Fibroblast of villous mesenchyme (primary cell): ENCODE data around the gene ERBB4. TPM values are rescaled to one million over a fixed set of nuclear protein-coding genes. Genes with fewer than 3 reads are reported as not detected.

Experiments used
- DNase-seq: peaks from one replicate; pipeline ENCODE4 v3.0.0-alpha.2; 2010; ENCODE audit warnings: low read depth
- H3K4me3 ChIP-seq: 2 replicates; pipeline ENCODE4 v1.5.1; 2011; ENCODE audit warnings: low read depth, mild to moderate bottlenecking, low read length
- total RNA-seq: library from RNA; depleted of rRNA; stranded (reverse); fragments of >200 nt; gene quantifications from 2 replicates; pipeline ENCODE4 v1.2.3, GENCODE V29; 2012
- TF ChIP-seq, protein P1 (sequence below): IDR thresholded peaks from 2 replicates; pipeline ENCODE4 v1.5.1; 2012; ENCODE audit warnings: low read depth, mild to moderate bottlenecking, low read length; ENCODE audit not compliant: insufficient read depth

The ERBB4 gene
- total RNA-seq, 1 donor: under 0.01 TPM

DNA sequence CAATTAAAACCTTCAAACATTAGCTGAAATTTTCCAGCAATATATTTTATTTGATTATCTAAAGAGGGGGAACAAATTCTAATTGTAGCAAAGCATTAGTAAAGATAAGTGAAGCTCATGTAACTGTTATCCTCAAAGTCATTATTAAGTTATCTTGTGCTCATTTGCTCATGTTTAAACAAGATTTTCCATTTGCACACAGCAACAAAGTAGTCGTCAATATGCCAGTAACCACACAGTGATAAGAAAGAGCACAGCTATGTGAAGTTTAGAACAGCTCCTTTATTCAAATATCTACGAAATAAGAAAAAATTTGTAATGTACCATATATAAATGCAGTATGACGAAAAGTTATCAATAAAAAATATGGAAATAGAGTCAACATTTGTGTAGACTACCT is 159.5 kb downstream of the ERBB4 start:
- TF ChIP-seq, protein P1, sequence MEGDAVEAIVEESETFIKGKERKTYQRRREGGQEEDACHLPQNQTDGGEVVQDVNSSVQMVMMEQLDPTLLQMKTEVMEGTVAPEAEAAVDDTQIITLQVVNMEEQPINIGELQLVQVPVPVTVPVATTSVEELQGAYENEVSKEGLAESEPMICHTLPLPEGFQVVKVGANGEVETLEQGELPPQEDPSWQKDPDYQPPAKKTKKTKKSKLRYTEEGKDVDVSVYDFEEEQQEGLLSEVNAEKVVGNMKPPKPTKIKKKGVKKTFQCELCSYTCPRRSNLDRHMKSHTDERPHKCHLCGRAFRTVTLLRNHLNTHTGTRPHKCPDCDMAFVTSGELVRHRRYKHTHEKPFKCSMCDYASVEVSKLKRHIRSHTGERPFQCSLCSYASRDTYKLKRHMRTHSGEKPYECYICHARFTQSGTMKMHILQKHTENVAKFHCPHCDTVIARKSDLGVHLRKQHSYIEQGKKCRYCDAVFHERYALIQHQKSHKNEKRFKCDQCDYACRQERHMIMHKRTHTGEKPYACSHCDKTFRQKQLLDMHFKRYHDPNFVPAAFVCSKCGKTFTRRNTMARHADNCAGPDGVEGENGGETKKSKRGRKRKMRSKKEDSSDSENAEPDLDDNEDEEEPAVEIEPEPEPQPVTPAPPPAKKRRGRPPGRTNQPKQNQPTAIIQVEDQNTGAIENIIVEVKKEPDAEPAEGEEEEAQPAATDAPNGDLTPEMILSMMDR: no peak
- no peak overlapping the region for H3K4me3 ChIP-seq
- DNase-seq: no peak

DNA sequence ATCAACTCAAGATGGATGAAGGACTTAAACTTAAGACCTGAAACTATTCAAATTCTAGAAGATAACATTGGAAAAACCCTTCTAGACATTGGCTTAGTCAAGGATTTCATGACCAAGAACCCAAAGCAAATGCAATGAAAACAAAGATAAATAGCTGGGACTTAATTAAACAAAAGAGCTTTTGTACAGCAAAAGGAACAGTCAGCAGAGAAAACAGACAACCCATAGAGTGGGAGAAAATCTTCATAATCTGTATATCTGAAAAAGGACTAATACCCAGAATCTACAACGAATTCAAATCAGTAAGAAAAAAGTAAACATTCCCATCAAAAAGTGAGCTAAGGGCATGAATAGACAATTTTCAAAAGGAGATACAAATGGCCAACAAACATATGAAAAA is 171.2 kb downstream of the ERBB4 start:
- TF ChIP-seq, protein P1: no peak
- no peak for DNase-seq
- H3K4me3 ChIP-seq: no peak overlapping the region

DNA sequence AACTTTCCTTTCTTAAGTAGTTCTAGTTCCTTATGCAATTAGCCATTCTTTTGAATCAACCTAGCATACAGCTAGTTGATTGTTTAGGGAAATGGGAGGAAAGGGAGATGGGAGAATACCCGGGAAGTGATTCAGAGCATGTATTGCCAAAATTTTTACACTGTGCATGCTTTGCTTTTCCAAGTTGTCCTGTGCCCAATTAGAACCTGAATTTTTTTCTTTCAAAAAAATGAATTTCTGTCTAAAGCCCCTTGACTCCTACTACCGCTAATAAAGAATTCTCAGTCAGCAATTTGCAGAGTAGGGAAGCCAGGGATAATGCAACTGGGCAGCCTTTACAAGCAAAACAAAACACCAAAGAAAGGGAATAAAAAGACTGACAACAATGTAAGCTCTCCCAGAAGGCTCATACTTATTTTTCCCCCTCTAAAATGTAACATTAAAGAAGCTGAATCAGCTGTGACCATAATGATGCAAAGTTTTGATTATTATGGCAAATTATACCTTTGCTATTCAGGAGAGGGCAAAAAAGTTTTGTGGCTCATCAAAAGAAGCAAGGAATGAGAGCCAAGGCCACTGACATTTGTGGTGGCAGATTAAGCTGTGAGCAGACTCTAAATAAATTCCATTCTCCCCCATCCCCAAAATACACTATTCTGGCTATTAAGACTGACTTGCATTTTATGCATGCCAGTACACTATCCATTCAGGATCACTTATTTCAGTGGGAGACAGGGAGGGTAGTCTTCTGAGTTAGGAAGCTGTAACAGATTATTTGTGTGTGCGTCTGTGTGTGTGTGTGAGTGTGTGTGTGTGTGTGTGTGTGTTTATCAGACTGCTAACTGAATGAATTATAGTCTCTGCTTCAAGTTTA is 174.3 kb downstream of the ERBB4 start:
- TF ChIP-seq, protein P1: no peak
- DNase-seq: no peak

DNA sequence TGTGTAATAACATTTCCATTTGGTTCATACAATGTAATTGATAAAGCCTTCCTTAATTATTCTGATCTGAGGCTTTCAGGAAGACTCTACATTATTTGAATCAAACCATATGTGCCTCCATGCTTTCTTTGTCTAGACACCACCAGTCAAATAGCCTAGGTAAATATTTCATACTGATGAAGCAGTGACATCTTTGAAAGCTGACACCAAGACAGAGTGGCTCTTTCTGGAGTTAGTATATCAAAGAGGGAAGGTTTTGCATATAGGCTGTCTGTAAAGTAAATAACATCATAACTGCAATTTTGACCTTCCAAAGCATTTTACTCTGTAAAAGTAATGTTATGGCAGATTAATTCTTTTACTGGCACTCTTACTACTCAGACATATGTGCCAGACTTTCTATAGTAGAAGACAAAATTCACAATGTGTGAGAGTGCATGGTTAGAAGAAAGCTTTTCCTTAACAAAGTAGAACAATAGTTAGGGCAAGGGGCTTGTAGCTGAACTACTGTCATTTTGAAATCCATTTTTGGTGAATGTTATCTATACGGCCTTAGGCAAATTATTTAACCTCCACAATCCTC is 177.3 kb downstream of the ERBB4 start:
- H3K4me3 ChIP-seq: no peak overlapping the region
- DNase-seq: no peak
- TF ChIP-seq, protein P1: no peak

More for the DNA sequence above, 174.3 kb downstream of the ERBB4 start:
- H3K4me3 ChIP-seq: no peak overlapping the region

DNA sequence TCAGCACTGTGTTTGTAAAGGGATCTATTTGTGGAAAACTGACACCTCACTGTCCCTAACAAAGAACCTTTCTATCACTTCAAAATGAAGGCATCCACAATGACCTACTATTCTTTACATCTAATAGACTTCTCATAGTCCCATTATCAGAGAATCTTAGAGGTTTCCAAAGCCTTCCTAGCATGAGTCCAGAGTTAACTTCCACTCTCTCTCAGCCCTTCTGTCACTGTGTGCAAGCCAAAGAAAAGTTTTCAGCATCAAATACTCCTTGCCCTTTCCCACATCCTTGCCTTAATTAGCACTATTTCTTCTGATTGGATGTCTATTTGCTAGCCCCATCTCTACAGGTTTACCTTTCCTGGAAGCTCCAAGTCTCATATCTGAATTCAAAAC is 178.5 kb downstream of the ERBB4 start:
- no peak for DNase-seq
- no peak overlapping the region for H3K4me3 ChIP-seq
- TF ChIP-seq, protein P1: no peak

DNA sequence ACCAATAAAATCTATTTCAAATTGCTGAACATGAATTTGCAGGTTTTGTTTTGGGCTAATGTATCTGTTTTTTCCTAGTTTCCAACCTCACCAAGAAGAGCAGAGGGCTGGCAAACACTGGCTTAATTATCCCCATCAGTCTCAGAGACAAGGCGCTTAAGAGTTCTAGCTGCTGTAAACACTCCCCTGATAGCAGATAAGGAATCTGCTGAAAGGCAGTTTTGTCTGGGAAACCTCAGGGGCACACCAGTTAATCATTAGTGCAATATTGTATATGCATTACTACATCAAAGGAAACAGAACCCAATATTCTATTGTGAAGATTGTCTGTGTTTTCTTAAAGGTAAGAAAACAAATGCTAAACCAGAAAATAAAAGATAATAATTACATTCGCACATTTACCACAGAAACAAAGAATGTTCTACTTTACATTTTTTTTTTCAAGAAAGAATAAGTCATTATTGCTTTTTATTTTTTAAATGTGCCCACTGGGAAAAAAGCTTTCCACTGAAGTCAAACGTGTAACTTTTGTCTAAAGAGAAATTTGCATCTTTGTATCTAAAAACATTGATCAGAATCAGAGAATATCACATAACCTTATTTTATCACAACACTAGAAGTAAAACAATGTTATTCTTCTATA is 179.1 kb downstream of the ERBB4 start:
- DNase-seq: no peak
- H3K4me3 ChIP-seq: no peak overlapping the region
- TF ChIP-seq, protein P1: no peak
